GM23338 (cell line): ENCODE results near the gene BNIP5. TPM values are rescaled to one million over a fixed set of nuclear protein-coding genes. Genes with fewer than 3 reads are reported as not detected.

ENCODE experiments used
- ATAC-seq: fragments of 200-7000 bp; cut with Tn5 transposase; 3 replicates; pipeline ENCODE4 v1.9.1; 2020
- DNase-seq: peaks from one replicate; pipeline ENCODE4 v3.0.0-alpha.2; 2015; ENCODE audit warnings: low spot score
- H2AFZ ChIP-seq: fragments of 200-600 bp; sonication (generic); 2 replicates; pipeline ENCODE4 v1.8.0; 2016; ENCODE audit warnings: antibody characterized with exemption, mild to moderate bottlenecking, moderate library complexity
- H3F3A ChIP-seq: fragments of 200-600 bp; sonication (generic); replicated peaks from 2 replicates; pipeline ENCODE4 v1.8.0; 2017; ENCODE audit warnings: antibody characterized with exemption, mixed run types, low read depth
- H3K27ac ChIP-seq: fragments of 200-600 bp; sonication (generic); 2 replicates; pipeline ENCODE4 v1.6.1; 2016; ENCODE audit warnings: low read depth
- H3K27me3 ChIP-seq: fragments of 200-600 bp; sonication (generic); 2 replicates; pipeline ENCODE4 v1.8.0; 2016; ENCODE audit warnings: mild to moderate bottlenecking, mixed run types, moderate library complexity; ENCODE audit not compliant: insufficient read depth
- H3K36me3 ChIP-seq: fragments of 200-600 bp; sonication (generic); 2 replicates; pipeline ENCODE4 v1.8.0; 2016; ENCODE audit warnings: mild to moderate bottlenecking; ENCODE audit not compliant: insufficient read depth
- H3K4me1 ChIP-seq: fragments of 200-600 bp; sonication (generic); 2 replicates; pipeline ENCODE4 v1.8.0; 2016; ENCODE audit warnings: mild to moderate bottlenecking, moderate library complexity; ENCODE audit not compliant: insufficient read depth
- H3K4me2 ChIP-seq: fragments of 200-600 bp; sonication (generic); 2 replicates; pipeline ENCODE4 v1.7.1; 2017; ENCODE audit warnings: mixed run types
- H3K4me3 ChIP-seq: fragments of 200-600 bp; sonication (generic); 2 replicates; pipeline ENCODE4 v1.6.1; 2016; ENCODE audit warnings: mixed run types
- H3K79me2 ChIP-seq: fragments of 200-600 bp; sonication (generic); replicated peaks from 2 replicates; pipeline ENCODE4 v1.8.0; 2017; ENCODE audit warnings: mild to moderate bottlenecking; ENCODE audit not compliant: insufficient read depth
- H3K9me2 ChIP-seq: fragments of 200-600 bp; sonication (generic); 2 replicates; pipeline ENCODE4 v1.8.0; 2017; ENCODE audit not compliant: insufficient read depth
- H4K20me1 ChIP-seq: fragments of 200-600 bp; sonication (generic); replicated peaks from 2 replicates; pipeline ENCODE4 v1.8.0; 2017; ENCODE audit warnings: mild to moderate bottlenecking; ENCODE audit not compliant: insufficient read depth
- H3K27ac Mint-ChIP-seq: 2 replicates; pipeline ENCODE4 v1.8.0; 2020; ENCODE audit warnings: inconsistent platforms, mild to moderate bottlenecking, moderate library complexity, mixed read lengths
- H3K27me3 Mint-ChIP-seq: 3 replicates; pipeline ENCODE4 v1.8.0; 2022; ENCODE audit warnings: low read depth, mild to moderate bottlenecking, moderate library complexity, mixed read lengths, inconsistent platforms; ENCODE audit not compliant: insufficient read depth, poor library complexity
- H3K36me3 Mint-ChIP-seq: 3 replicates; pipeline ENCODE4 v1.8.0; 2021; ENCODE audit warnings: low read depth, mild to moderate bottlenecking, inconsistent platforms, moderate library complexity, mixed read lengths
- H3K4me1 Mint-ChIP-seq: 3 replicates; pipeline ENCODE4 v1.8.0; 2020; ENCODE audit warnings: mild to moderate bottlenecking, inconsistent platforms, mixed read lengths
- H3K4me3 Mint-ChIP-seq: 3 replicates; pipeline ENCODE4 v1.8.0; 2021; ENCODE audit warnings: moderate library complexity, mild to moderate bottlenecking, inconsistent platforms, mixed read lengths
- H3K9me3 Mint-ChIP-seq: 3 replicates; pipeline ENCODE4 v1.8.0; 2020; ENCODE audit warnings: moderate library complexity, mild to moderate bottlenecking, inconsistent platforms, mixed read lengths
- EZH2 ChIP-seq: fragments of 200-600 bp; sonication (generic); IDR thresholded peaks from one replicate; pipeline ENCODE4 v1.8.0; 2017; ENCODE audit warnings: antibody characterized with exemption, mild to moderate bottlenecking, low read depth; ENCODE audit not compliant: unreplicated experiment
- POLR2AphosphoS5 ChIP-seq: IDR thresholded peaks from 2 replicates; pipeline ENCODE4 v1.6.1; 2016; ENCODE audit warnings: antibody characterized with exemption, low read depth
- STAT1 ChIP-seq: IDR thresholded peaks from one replicate; pipeline ENCODE4 v1.6.1; 2016; ENCODE audit warnings: antibody characterized with exemption; ENCODE audit not compliant: unreplicated experiment
- ZNF114 ChIP-seq: fragments of 250-450 bp; sonication (Bioruptor Pico); IDR thresholded peaks from 2 replicates; pipeline ENCODE4 v1.5.0; 2020; ENCODE audit warnings: mild to moderate bottlenecking, moderate library complexity
- polyA plus RNA-seq: library from polyadenylated mRNA; unstranded; fragments of >200 nt; fragmentation: Nextera tagmentation; extraction: Ambion mirVana; gene quantifications from 2 replicates; pipeline ENCODE4 v1.2.1, GENCODE V29; 2016
- total RNA-seq: library from RNA; depleted of rRNA; stranded (reverse); fragments of >200 nt; shearing (Covaris generic); gene quantifications from 2 replicates; pipeline ENCODE4 v1.2.3, GENCODE V29; 2014; rRNA removed
- TF ChIP-seq, protein P1 (sequence below), 2 experiments: fragments of 200-600 bp in 1 of 2; sonication (generic) in 1 of 2; conservative IDR thresholded peaks; 2 replicates each; pipeline versions ENCODE4 v1.5.1 to v1.6.1; 2016 to 2017; ENCODE audit warnings: antibody characterized with exemption in 2 of 2, low read depth in 2 of 2, mild to moderate bottlenecking in 2 of 2, moderate library complexity in 1 of 2
- TF ChIP-seq, protein P2 (sequence below): IDR thresholded peaks from one replicate; pipeline ENCODE4 v1.6.1; 2018; ENCODE audit warnings: antibody characterized with exemption; ENCODE audit not compliant: unreplicated experiment

Gene BNIP5
- total and polyA plus RNA-seq, 2 experiments from 2014 or later: not detected

DNA sequence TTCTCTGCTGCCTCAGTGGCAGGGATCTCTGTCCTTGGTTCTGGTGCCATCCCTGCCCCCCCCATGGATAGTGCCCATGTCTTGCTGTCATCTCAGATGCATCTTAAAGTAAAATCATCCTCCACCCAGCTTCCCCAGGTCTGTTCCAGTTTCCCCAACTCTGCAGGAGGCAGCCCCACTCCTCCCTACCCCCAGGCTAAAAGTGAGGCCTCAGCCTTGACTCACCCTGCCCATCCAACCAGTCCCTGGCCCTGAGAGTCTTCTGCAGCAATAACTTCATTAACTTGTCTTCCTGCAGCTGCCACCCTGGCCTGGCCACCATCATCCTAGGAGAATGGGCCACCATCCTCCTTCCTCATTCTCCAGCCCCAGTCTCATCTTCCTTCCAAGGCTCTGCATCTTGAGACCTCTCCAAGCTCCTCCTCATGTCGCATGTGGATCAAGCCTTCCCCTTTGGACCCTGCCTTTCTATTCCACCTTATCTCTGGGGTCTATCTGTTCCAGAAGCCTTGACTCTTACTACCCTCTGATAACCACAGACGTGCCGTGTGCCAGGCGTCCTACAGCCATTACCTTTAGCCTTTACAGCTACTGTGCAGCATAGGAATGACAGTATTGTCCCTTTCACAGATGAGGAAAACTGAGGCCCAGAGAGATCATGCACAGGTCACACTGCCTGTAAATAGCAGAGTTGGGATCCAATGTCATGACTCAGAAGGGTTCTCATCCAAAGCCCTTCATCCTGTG lies 68.8 kb downstream of the BNIP5 start (continued):
- TF ChIP-seq, protein P1, sequence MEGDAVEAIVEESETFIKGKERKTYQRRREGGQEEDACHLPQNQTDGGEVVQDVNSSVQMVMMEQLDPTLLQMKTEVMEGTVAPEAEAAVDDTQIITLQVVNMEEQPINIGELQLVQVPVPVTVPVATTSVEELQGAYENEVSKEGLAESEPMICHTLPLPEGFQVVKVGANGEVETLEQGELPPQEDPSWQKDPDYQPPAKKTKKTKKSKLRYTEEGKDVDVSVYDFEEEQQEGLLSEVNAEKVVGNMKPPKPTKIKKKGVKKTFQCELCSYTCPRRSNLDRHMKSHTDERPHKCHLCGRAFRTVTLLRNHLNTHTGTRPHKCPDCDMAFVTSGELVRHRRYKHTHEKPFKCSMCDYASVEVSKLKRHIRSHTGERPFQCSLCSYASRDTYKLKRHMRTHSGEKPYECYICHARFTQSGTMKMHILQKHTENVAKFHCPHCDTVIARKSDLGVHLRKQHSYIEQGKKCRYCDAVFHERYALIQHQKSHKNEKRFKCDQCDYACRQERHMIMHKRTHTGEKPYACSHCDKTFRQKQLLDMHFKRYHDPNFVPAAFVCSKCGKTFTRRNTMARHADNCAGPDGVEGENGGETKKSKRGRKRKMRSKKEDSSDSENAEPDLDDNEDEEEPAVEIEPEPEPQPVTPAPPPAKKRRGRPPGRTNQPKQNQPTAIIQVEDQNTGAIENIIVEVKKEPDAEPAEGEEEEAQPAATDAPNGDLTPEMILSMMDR (conservative IDR thresholded peaks at IDR 0.05; ENCODE audit: low read depth in 2 of 2): no peak
- no peak for TF ChIP-seq POLR2AphosphoS5
- TF ChIP-seq, protein P2, sequence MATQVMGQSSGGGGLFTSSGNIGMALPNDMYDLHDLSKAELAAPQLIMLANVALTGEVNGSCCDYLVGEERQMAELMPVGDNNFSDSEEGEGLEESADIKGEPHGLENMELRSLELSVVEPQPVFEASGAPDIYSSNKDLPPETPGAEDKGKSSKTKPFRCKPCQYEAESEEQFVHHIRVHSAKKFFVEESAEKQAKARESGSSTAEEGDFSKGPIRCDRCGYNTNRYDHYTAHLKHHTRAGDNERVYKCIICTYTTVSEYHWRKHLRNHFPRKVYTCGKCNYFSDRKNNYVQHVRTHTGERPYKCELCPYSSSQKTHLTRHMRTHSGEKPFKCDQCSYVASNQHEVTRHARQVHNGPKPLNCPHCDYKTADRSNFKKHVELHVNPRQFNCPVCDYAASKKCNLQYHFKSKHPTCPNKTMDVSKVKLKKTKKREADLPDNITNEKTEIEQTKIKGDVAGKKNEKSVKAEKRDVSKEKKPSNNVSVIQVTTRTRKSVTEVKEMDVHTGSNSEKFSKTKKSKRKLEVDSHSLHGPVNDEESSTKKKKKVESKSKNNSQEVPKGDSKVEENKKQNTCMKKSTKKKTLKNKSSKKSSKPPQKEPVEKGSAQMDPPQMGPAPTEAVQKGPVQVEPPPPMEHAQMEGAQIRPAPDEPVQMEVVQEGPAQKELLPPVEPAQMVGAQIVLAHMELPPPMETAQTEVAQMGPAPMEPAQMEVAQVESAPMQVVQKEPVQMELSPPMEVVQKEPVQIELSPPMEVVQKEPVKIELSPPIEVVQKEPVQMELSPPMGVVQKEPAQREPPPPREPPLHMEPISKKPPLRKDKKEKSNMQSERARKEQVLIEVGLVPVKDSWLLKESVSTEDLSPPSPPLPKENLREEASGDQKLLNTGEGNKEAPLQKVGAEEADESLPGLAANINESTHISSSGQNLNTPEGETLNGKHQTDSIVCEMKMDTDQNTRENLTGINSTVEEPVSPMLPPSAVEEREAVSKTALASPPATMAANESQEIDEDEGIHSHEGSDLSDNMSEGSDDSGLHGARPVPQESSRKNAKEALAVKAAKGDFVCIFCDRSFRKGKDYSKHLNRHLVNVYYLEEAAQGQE: no peak
- no peak for TF ChIP-seq EZH2
- TF ChIP-seq ZNF114 (CRISPR knock-in tag): no peak

DNA sequence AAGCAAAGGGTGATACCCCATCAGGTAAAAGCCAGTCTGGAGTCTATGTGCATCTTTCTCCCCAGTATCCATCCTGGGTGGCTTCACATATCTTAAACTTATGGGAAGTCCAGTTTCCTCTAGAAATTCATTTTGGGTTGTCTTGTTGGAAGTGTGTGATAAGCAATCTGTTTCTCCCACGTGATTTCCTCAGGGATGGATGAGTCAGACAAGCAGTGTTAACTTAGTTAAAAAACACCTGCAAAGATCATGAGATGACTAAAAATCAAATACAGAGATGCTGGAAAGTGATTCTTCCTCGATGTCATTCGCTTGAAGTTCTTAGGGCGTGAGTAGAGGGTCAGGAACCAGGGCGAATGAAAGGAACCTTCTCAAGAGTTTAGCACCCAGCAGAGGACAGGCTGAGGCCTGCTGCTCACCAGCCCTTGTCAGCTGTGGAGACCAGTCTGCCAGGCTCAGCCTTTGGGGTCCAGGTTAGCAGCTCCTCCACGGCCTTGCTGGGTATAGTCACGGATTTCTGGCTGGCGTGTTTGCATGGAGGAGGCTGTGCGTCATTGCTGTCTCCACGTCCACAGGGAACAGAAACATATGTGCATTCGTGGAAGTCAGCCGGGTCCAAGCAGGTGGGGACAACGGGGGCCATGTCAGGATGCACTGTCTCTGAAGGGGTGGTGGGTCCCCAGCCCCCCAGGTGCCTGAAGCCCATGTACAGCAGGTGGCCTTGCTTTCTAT lies 69.6 kb downstream of the BNIP5 start:
- TF ChIP-seq STAT1: no peak
- Mint-ChIP-seq H3K9me3 (no peaks in the 10 kb centered on the region; the same call in 1 of the 3 replicates), H3K4me3 (no peak overlapping the region), H3K36me3 (no peaks in the 10 kb centered on the region), H3K27ac (no peak overlapping the region), H3K4me1 (peaks cover 4% of the 10 kb centered on the region; the same call in 2 of the 3 replicates), H3K27me3 (peaks cover 17% of the 10 kb centered on the region)
- H2AFZ ChIP-seq: no peak overlapping the region
- H4K20me1 ChIP-seq: no peaks in the 10 kb centered on the region
- H3K79me2 ChIP-seq: no peaks in the 10 kb centered on the region
- H3K27ac ChIP-seq: no peak overlapping the region
- DNase-seq (no peak), ATAC-seq (no peak)
- no peaks in the 10 kb centered on the region for H3K27me3 ChIP-seq
- no peak overlapping the region for H3K4me3 ChIP-seq
- H3K9me2 ChIP-seq: no peaks in the 10 kb centered on the region
- H3F3A ChIP-seq: no peaks in the 10 kb centered on the region
- no peak overlapping the region for H3K4me2 ChIP-seq
- no peaks in the 10 kb centered on the region for H3K36me3 ChIP-seq
- no peaks in the 10 kb centered on the region for H3K4me1 ChIP-seq

Other genes starting within 250 kb of the BNIP5 start
- 7.7 and 12.3 TPM in 2 replicates for gene MAPK13, start 206.4 kb downstream of the BNIP5 start, total RNA-seq
- gene MAPK13, start 206.4 kb downstream of the BNIP5 start, polyA plus RNA-seq: 6.3 TPM in 2 replicates
- 33.2 and 47.5 TPM in 2 replicates for gene BRPF3, start 140.1 kb downstream of the BNIP5 start, total RNA-seq
- gene BRPF3, start 140.1 kb downstream of the BNIP5 start, polyA plus RNA-seq: 11.3 and 11.8 TPM in 2 replicates
- not detected in 2 replicates for gene PNPLA1, start 66.8 kb downstream of the BNIP5 start, total RNA-seq
- gene PNPLA1, start 66.8 kb downstream of the BNIP5 start, polyA plus RNA-seq: not detected in 2 replicates
- 0.19 and 1.2 TPM in 2 replicates for gene ETV7, start 50.8 kb upstream of the BNIP5 start, total RNA-seq
- 0.47 and 0.78 TPM in 2 replicates for gene ETV7, start 50.8 kb upstream of the BNIP5 start, polyA plus RNA-seq
- gene PXT1, start 106.0 kb upstream of the BNIP5 start, total RNA-seq: 0.14 TPM in 1 of 2 replicates, not detected in the other
- not detected in 2 replicates for gene PXT1, start 106.0 kb upstream of the BNIP5 start, polyA plus RNA-seq
- gene KCTD20, start 106.1 kb upstream of the BNIP5 start, total RNA-seq: 25.0 and 35.1 TPM in 2 replicates
- 7.1 and 7.4 TPM in 2 replicates for gene KCTD20, start 106.1 kb upstream of the BNIP5 start, polyA plus RNA-seq
- gene STK38, start 210.6 kb upstream of the BNIP5 start, total RNA-seq: 15.2 and 17.4 TPM in 2 replicates
- 9.0 and 10.8 TPM in 2 replicates for gene STK38, start 210.6 kb upstream of the BNIP5 start, polyA plus RNA-seq